SJCRH30 (cell line): ENCODE results near the gene BEAN1. TPM values are rescaled to one million over a fixed set of nuclear protein-coding genes. Genes with fewer than 3 reads are reported as not detected.
A peak's percentile ranks its signal among the peaks of the same experiment; 100 is the strongest.

Source experiments
- DNase-seq, 2 experiments: peaks; one replicate each; pipeline ENCODE4 v3.0.0-alpha.2; 2015 to 2020
- H3K27ac ChIP-seq: fragments of 250-450 bp; sonication (Bioruptor Pico); 2 replicates; pipeline ENCODE4 v1.5.1; 2020; ENCODE audit warnings: mild to moderate bottlenecking, moderate library complexity
- H3K27me3 ChIP-seq: fragments of 250-450 bp; sonication (Bioruptor Pico); 2 replicates; pipeline ENCODE4 v1.5.1; 2020; ENCODE audit warnings: mild to moderate bottlenecking, moderate library complexity
- H3K36me3 ChIP-seq: fragments of 250-450 bp; sonication (Bioruptor Pico); 2 replicates; pipeline ENCODE4 v1.5.1; 2020; ENCODE audit warnings: mild to moderate bottlenecking, moderate library complexity
- H3K4me1 ChIP-seq: fragments of 250-450 bp; sonication (Bioruptor Pico); 2 replicates; pipeline ENCODE4 v1.5.1; 2020; ENCODE audit warnings: mild to moderate bottlenecking, moderate library complexity
- H3K4me3 ChIP-seq: fragments of 250-450 bp; sonication (Bioruptor Pico); 2 replicates; pipeline ENCODE4 v1.5.1; 2020; ENCODE audit warnings: mild to moderate bottlenecking, moderate library complexity
- H3K9me3 ChIP-seq: fragments of 250-450 bp; sonication (Bioruptor Pico); replicated peaks from 2 replicates; pipeline ENCODE4 v1.5.1; 2020; ENCODE audit warnings: mild to moderate bottlenecking, moderate library complexity
- total RNA-seq: library from RNA; depleted of rRNA; stranded (reverse); fragments of >200 nt; shearing (Covaris generic); gene quantifications from 2 replicates; pipeline ENCODE4 v1.2.3, GENCODE V29; 2014

Gene BEAN1
- total RNA-seq, 1 experiment from 2014 or later = 0.87 TPM

GRCh38 chr16:66388350-66389139, 38.5 kb upstream of the BEAN1 start:
- no peaks in the 10 kb centered on the region for H3K27me3 ChIP-seq
- no peaks in the 10 kb centered on the region; the same call in 1 of the 2 replicates for H3K9me3 ChIP-seq
- H3K4me3 ChIP-seq = no peak overlapping the region
- H3K27ac ChIP-seq = no peak overlapping the region
- no peaks in the 10 kb centered on the region for H3K36me3 ChIP-seq
- DNase-seq = no peak
- H3K4me1 ChIP-seq = peaks cover 2% of the 10 kb centered on the region

DNA sequence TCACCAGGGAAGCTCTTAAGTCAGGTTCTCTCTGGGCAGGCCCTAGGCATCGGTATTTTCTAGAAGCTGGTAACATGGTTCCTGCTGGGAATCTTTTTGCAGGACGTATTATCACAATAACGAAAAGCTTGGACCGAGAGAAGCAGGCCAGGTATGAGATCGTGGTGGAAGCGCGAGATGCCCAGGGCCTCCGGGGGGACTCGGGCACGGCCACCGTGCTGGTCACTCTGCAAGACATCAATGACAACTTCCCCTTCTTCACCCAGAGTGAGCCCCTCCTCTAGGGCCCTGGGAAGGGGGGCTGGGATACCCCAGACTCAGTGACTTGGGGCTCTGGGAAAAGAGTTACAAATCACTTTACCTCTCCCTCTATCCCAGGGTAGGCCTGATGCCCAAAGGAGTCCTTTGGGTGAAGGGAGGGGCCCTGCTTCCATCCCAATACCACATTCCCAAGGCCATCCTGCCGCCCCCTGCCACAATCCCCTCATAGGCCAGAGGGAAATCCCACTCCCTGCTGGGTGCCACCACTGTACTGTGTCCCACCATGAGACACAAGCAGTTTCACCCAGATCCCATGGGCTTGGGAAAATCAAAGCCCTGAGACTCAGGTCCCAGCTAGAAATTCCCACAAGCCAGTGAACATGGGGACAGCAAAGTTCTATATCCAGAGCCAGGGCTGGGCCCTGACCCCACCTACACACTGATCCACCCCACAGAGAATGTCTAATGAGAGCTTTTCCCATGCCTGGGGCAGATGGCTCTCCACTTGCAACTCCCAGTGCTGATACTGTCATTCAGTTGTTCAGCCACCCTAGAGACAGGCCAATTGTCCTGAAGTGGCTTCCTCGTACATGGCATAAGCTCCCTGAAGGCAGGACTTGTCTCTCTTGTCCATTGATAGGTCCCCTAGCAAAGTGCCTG, 37.6 kb upstream of the BEAN1 start:
- H3K4me3 ChIP-seq = no peak overlapping the region
- H3K4me1 ChIP-seq = no peaks in the 10 kb centered on the region
- H3K36me3 ChIP-seq = no peaks in the 10 kb centered on the region
- DNase-seq = no peak
- no peak overlapping the region for H3K27ac ChIP-seq
- H3K27me3 ChIP-seq = no peaks in the 10 kb centered on the region
- no peaks in the 10 kb centered on the region; the same call in 1 of the 2 replicates for H3K9me3 ChIP-seq

GRCh38 chr16:66390346-66391108, 36.6 kb upstream of the BEAN1 start:
- Histone ChIP-seq H3K4me1 (no peaks in the 10 kb centered on the region), H3K27me3 (no peaks in the 10 kb centered on the region), H3K27ac (no peak overlapping the region), H3K4me3 (no peak overlapping the region), H3K9me3 (no peaks in the 10 kb centered on the region; the same call in 1 of the 2 replicates), H3K36me3 (no peaks in the 10 kb centered on the region)
- peak in 1 of 2 experiments; percentile 2 for DNase-seq

DNA sequence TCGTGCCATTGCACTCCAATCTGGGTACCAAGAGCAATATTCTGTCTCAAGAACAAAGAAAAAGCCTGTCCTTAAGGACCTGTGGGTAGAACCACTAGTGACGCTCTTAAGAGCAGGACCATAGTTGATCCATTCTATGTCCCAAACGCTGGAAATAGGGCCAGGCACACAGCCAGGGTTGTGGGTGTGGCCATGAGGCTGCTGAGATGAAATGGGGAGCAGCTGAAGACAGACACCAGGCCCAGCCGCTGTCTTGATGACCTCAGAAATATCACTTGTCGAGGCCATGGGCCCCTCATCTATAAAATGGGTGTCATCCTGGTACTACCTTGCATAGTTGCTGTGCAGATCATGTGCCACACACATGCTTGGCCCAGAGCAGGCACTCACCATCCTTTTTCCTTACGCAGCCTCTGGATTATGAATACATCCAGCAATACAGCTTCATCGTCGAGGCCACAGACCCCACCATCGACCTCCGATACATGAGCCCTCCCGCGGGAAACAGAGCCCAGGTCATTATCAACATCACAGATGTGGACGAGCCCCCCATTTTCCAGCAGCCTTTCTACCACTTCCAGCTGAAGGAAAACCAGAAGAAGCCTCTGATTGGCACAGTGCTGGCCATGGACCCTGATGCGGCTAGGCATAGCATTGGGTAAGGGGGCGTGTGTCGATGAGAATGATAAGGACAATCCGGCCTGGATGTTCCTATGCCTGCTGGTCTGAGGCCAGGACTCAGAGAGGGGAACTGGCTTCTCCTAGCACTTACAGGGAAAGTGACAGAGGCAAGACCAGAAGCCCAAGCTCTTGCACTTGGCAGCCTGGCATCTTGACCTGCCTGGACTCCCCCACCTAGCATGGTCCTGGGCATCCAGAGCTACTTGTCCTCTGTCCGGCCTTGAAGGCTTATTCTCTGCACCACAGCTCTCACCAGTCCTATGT, 35.1 kb upstream of the BEAN1 start:
- no peak overlapping the region for H3K27ac ChIP-seq
- H3K4me3 ChIP-seq = no peak overlapping the region
- H3K9me3 ChIP-seq = no peaks in the 10 kb centered on the region
- H3K4me1 ChIP-seq = no peaks in the 10 kb centered on the region
- H3K36me3 ChIP-seq = no peaks in the 10 kb centered on the region
- DNase-seq = peak in 1 of 2 experiments; percentile 8
- no peaks in the 10 kb centered on the region for H3K27me3 ChIP-seq

- no peak overlapping the region for H3K4me3 ChIP-seq
- H3K36me3 ChIP-seq = no peaks in the 10 kb centered on the region
- H3K27me3 ChIP-seq = no peaks in the 10 kb centered on the region
- DNase-seq = no peak
- no peaks in the 10 kb centered on the region for H3K9me3 ChIP-seq
- no peak overlapping the region for H3K27ac ChIP-seq
- no peaks in the 10 kb centered on the region; the same call in 1 of the 2 replicates for H3K4me1 ChIP-seq
Observed at GRCh38 chr16:66395806-66396555, 31.1 kb upstream of the BEAN1 start.

DNA sequence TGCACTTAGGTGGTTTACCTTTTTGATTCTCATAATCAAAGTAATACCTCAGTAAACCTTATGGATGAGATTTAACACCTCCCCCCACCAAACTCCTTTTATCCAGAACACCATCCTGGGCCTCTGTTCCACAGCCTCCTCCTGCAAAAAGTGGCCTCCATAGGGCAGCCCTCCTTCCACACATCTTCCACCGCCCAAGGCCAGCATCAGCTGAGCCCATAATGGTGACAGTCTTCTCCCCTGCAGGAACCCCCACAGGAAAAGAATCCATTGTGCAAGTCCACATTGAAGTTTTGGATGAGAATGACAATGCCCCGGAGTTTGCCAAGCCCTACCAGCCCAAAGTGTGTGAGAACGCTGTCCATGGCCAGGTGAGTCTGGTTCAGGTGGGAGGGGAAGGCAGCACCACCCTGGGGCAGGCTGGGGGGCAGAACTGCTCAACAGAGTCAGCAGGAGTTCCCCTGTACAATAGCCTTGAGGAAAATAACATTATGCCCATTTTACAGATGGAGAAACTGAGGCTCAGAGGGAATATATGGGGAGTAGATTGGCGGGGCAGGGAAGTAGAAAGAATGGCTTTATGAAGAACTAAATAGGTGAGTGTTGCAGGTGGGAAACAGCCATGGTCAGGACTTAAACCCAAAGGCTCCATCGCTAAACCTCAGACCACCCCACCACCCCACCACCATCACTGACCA, 29.2 kb upstream of the BEAN1 start:
- H3K27me3 ChIP-seq = no peaks in the 10 kb centered on the region
- no peaks in the 10 kb centered on the region for H3K9me3 ChIP-seq
- H3K36me3 ChIP-seq = no peaks in the 10 kb centered on the region
- H3K27ac ChIP-seq = no peak overlapping the region
- H3K4me3 ChIP-seq = no peak overlapping the region
- no peaks in the 10 kb centered on the region; the same call in 1 of the 2 replicates for H3K4me1 ChIP-seq
- no peak for DNase-seq

GRCh38 chr16:66399031-66399430, 28.1 kb upstream of the BEAN1 start:
- Histone ChIP-seq H3K4me1 (no peaks in the 10 kb centered on the region; the same call in 1 of the 2 replicates), H3K4me3 (no peak overlapping the region), H3K27ac (no peak overlapping the region), H3K27me3 (no peaks in the 10 kb centered on the region), H3K9me3 (no peaks in the 10 kb centered on the region), H3K36me3 (no peaks in the 10 kb centered on the region)
- DNase-seq = no peak

DNA sequence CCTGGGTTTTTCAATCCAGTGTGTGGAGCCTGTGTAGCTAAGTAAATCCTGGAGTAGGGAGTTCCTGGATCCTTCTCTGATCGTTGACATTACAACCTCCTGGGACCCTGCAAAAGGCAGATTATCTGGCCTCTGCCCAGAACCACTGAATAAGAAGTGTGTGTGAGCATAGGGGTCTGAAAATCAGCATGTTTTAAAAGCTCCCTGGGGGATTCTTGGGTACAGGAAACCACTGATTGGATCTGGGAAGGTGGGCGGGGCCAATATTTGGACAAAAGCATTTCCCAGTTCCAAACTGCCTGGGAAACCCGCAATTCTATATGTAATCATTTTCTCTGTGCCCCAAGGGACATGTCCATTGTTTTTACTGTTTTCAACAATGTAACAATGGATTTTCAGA, 27.2 kb upstream of the BEAN1 start:
- no peak overlapping the region for H3K27ac ChIP-seq

GRCh38 chr16:66400503-66401380, 26.4 kb upstream of the BEAN1 start:
- Histone ChIP-seq H3K36me3 (no peaks in the 10 kb centered on the region), H3K4me3 (no peak overlapping the region), H3K9me3 (peaks cover 5% of the 10 kb centered on the region; the same call in 1 of the 2 replicates), H3K4me1 (no peaks in the 10 kb centered on the region; the same call in 1 of the 2 replicates), H3K27ac (no peak overlapping the region), H3K27me3 (no peaks in the 10 kb centered on the region)
- no peak for DNase-seq

More for the DNA sequence above, 27.2 kb upstream of the BEAN1 start:
- no peaks in the 10 kb centered on the region; the same call in 1 of the 2 replicates for H3K4me1 ChIP-seq
- no peaks in the 10 kb centered on the region for H3K36me3 ChIP-seq
- no peaks in the 10 kb centered on the region for H3K27me3 ChIP-seq
- H3K9me3 ChIP-seq = peaks cover 1% of the 10 kb centered on the region; the same call in 1 of the 2 replicates
- peak; percentile 69 to 85 for DNase-seq
- H3K4me3 ChIP-seq = no peak overlapping the region

DNA sequence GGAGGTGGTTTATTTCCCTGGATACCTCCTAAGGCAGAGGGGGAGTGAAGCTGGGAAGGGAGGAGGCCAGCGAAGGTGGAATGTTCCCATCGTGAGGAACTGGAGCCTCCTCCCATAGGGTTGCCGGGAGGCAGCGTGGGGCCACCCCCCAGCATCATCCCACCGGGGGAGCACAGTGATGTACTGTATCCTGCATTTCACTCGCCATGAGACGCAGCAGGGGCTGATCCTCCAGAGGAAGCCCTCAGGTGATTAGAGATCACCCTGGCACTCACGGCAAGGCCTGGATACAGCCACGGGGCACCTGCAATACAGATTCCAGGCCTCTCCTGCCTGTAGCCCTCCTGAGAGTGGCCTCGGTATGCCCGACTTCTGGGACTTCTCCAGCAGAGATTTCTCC, 25.5 kb upstream of the BEAN1 start:
- no peak overlapping the region for H3K27ac ChIP-seq
- no peaks in the 10 kb centered on the region for H3K27me3 ChIP-seq
- no peaks in the 10 kb centered on the region for H3K36me3 ChIP-seq
- H3K4me1 ChIP-seq = no peaks in the 10 kb centered on the region; the same call in 1 of the 2 replicates
- DNase-seq = no peak
- H3K4me3 ChIP-seq = no peak overlapping the region
- peaks cover 5% of the 10 kb centered on the region; the same call in 1 of the 2 replicates for H3K9me3 ChIP-seq

GRCh38 chr16:66402166-66402565, 24.9 kb upstream of the BEAN1 start:
- DNase-seq = no peak
- Histone ChIP-seq H3K4me1 (peaks cover 2% of the 10 kb centered on the region), H3K27me3 (no peaks in the 10 kb centered on the region), H3K4me3 (no peak overlapping the region), H3K36me3 (no peaks in the 10 kb centered on the region), H3K9me3 (peaks cover 5% of the 10 kb centered on the region; the same call in 1 of the 2 replicates), H3K27ac (no peak overlapping the region)
